OCI-LY3 (cell line): ENCODE measurements around the gene ATG4C.

Source experiments
- EZH2phosphoT487 ChIP-seq: fragments of 200-600 bp; shearing (Covaris generic); IDR thresholded peaks from 2 replicates; pipeline ENCODE4 v1.6.1; 2018; ENCODE audit warnings: antibody characterized with exemption, mixed run types, low read depth
- TF ChIP-seq, protein P1 (sequence below): fragments of 200-600, 300-600 bp; sonication (generic); IDR thresholded peaks from 2 replicates; pipeline ENCODE4 v1.5.1; 2014; ENCODE audit warnings: antibody characterized with exemption, low read length, low read depth

GRCh38 chr1:62877579-62877978, 93.6 kb downstream of the ATG4C start:
- TF ChIP-seq, protein P1, sequence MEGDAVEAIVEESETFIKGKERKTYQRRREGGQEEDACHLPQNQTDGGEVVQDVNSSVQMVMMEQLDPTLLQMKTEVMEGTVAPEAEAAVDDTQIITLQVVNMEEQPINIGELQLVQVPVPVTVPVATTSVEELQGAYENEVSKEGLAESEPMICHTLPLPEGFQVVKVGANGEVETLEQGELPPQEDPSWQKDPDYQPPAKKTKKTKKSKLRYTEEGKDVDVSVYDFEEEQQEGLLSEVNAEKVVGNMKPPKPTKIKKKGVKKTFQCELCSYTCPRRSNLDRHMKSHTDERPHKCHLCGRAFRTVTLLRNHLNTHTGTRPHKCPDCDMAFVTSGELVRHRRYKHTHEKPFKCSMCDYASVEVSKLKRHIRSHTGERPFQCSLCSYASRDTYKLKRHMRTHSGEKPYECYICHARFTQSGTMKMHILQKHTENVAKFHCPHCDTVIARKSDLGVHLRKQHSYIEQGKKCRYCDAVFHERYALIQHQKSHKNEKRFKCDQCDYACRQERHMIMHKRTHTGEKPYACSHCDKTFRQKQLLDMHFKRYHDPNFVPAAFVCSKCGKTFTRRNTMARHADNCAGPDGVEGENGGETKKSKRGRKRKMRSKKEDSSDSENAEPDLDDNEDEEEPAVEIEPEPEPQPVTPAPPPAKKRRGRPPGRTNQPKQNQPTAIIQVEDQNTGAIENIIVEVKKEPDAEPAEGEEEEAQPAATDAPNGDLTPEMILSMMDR, result no peak
- no peak for TF ChIP-seq EZH2phosphoT487
